Measurements from ENCODE around the gene FSTL4.

GRCh38 chr5:133454442-133454841 is 157.9 kb downstream of the FSTL4 start:
- TF ChIP-seq CTCF (CRISPR knock-in tag; IDR thresholded peaks at IDR 0.05): no peak
- TF ChIP-seq RBAK (CRISPR knock-in tag; IDR thresholded peaks at IDR 0.05): no peak
- TF ChIP-seq ZNF251 (CRISPR knock-in tag; IDR thresholded peaks at IDR 0.05): no peak
- TF ChIP-seq ATF3 (CRISPR knock-in tag; IDR thresholded peaks at IDR 0.05): no peak
- TF ChIP-seq SOX6 (IDR thresholded peaks at IDR 0.05): no peak
- no peak for TF ChIP-seq SOX6 (CRISPR knock-in tag; IDR thresholded peaks at IDR 0.05)
- TF ChIP-seq TARDBP (CRISPR knock-in tag; IDR thresholded peaks at IDR 0.05): no peak
- no peak for TF ChIP-seq POLR2A (IDR thresholded peaks at IDR 0.05; ENCODE audit: insufficient read depth in 1 of 2, low read depth in 2 of 2, low read length in 2 of 2)
- TF ChIP-seq YY1 (IDR thresholded peaks at IDR 0.05; ENCODE audit: insufficient read depth, insufficient replicate concordance, low read depth, low read length): no peak
- TF ChIP-seq FOXC1 (CRISPR knock-in tag; IDR thresholded peaks at IDR 0.05; ENCODE audit: borderline replicate concordance): no peak
- TF ChIP-seq TFE3 (CRISPR knock-in tag; IDR thresholded peaks at IDR 0.05): no peak
- no peak for TF ChIP-seq ZNF775 (CRISPR knock-in tag; IDR thresholded peaks at IDR 0.05; ENCODE audit: borderline replicate concordance)
- TF ChIP-seq POLR2AphosphoS5 (IDR thresholded peaks at IDR 0.05; ENCODE audit: low read depth, low read length): no peak
- no peak for TF ChIP-seq MAFF (IDR thresholded peaks at IDR 0.05; ENCODE audit: low read depth, low read length)
- TF ChIP-seq MIER3 (CRISPR knock-in tag; IDR thresholded peaks at IDR 0.05; ENCODE audit: borderline replicate concordance): no peak

All from HepG2 (cell line).